ENCODE results near the gene MRPS18A. TPM values are rescaled to one million over a fixed set of nuclear protein-coding genes. Genes with fewer than 3 reads are reported as not detected.

Gene MRPS18A
- total and polyA plus RNA-seq, 2 experiments from 2014 or later = 33.7 to 39.2 TPM

GRCh38 chr6:43671011-43671800, 16.4 kb downstream of the MRPS18A start:
- Histone ChIP-seq H3K4me2 (ENCODE audit: unreplicated experiment) (no peak overlapping the region), H3K9me2 (ENCODE audit: insufficient read depth) (no peaks in the 10 kb centered on the region), H2AFZ (no peak overlapping the region), H3K9ac (no peak overlapping the region), H3F3A (ENCODE audit: insufficient read depth) (peaks cover 18% of the 10 kb centered on the region; the same call in 1 of the 2 replicates), H4K20me1 (ENCODE audit: insufficient read depth) (no peaks in the 10 kb centered on the region), H3K4me3 (no peak overlapping the region), H3K9me3 (ENCODE audit: low read depth) (no peaks in the 10 kb centered on the region), H3K4me1 (ENCODE audit: insufficient read depth) (peaks cover 24% of the 10 kb centered on the region), H3K36me3 (ENCODE audit: low read depth) (0 out of 2 replicates have a peak, but pooled peaks cover 2% of the 10 kb centered on the region), H3K27ac (no peak overlapping the region), H3K27me3 (replicated peaks; ENCODE audit: insufficient read depth) (no peaks in the 10 kb centered on the region), H3K79me2 (ENCODE audit: insufficient read depth) (no peaks in the 10 kb centered on the region)
- WGBS, 2 experiments (ENCODE audit: low coverage in 1 of 2, low lambda C conversion rate in 2 of 2, missing lambda C conversion rate in 2 of 2) = 94% methylated on average over 8 of the region's 8 CpGs
- in situ Hi-C loops (cut with MboI) = loop anchor here (25.0 kb wide), 1 partner anchor 416 kb away; no protein-coding TSS in a partner anchor
- no peak for DNase-seq
- TF ChIP-seq EZH2phosphoT487 (IDR thresholded peaks at IDR 0.05; ENCODE audit: insufficient read depth, low read depth) = no peak
- no peak for TF ChIP-seq EZH2 (IDR thresholded peaks at IDR 0.05; ENCODE audit: insufficient read depth, poor library complexity, severe bottlenecking)

GRCh38 chr6:43670623-43670986, 17.0 kb downstream of the MRPS18A start:
- no peaks in the 10 kb centered on the region for H3K36me3 ChIP-seq (ENCODE audit: low read depth)
- H3K4me1 ChIP-seq (ENCODE audit: insufficient read depth) = peaks cover 24% of the 10 kb centered on the region
- no peak overlapping the region for H2AFZ ChIP-seq
- no peaks in the 10 kb centered on the region for H3K79me2 ChIP-seq (ENCODE audit: insufficient read depth)
- H3K9me2 ChIP-seq (ENCODE audit: insufficient read depth) = no peaks in the 10 kb centered on the region
- TF ChIP-seq EZH2 (IDR thresholded peaks at IDR 0.05; ENCODE audit: insufficient read depth, poor library complexity, severe bottlenecking) = no peak
- TF ChIP-seq EZH2phosphoT487 (IDR thresholded peaks at IDR 0.05; ENCODE audit: insufficient read depth, low read depth) = no peak
- in situ Hi-C loops (cut with MboI) = loop anchor here (25.0 kb wide), 1 partner anchor 417 kb away; no protein-coding TSS in a partner anchor
- H3K4me3 ChIP-seq = no peak overlapping the region
- no peak overlapping the region for H3K27ac ChIP-seq
- peaks cover 18% of the 10 kb centered on the region; the same call in 1 of the 2 replicates for H3F3A ChIP-seq (ENCODE audit: insufficient read depth)
- no peak for DNase-seq
- 98 to 100% methylated on average over 6 of the region's 6 CpGs for WGBS, 2 experiments (ENCODE audit: low coverage in 1 of 2, low lambda C conversion rate in 2 of 2, missing lambda C conversion rate in 2 of 2)
- H3K4me2 ChIP-seq (ENCODE audit: unreplicated experiment) = no peak overlapping the region
- H3K9ac ChIP-seq = no peak overlapping the region
- H4K20me1 ChIP-seq (ENCODE audit: insufficient read depth) = no peaks in the 10 kb centered on the region
- no peaks in the 10 kb centered on the region for H3K27me3 ChIP-seq (replicated peaks; ENCODE audit: insufficient read depth)
- H3K9me3 ChIP-seq (ENCODE audit: low read depth) = no peaks in the 10 kb centered on the region

GRCh38 chr6:43669922-43670622, 17.5 kb downstream of the MRPS18A start:
- in situ Hi-C loops (cut with MboI) = loop anchor here (25.0 kb wide), 1 partner anchor 417 kb away; no protein-coding TSS in a partner anchor

More at GRCh38 chr6:43669922-43670622, 17.5 kb downstream of the MRPS18A start:
- TF ChIP-seq EZH2 (IDR thresholded peaks at IDR 0.05; ENCODE audit: insufficient read depth, poor library complexity, severe bottlenecking) = no peak
- no peak for TF ChIP-seq EZH2phosphoT487 (IDR thresholded peaks at IDR 0.05; ENCODE audit: insufficient read depth, low read depth)
- no peak for DNase-seq
- no peaks in the 10 kb centered on the region for H3K27me3 ChIP-seq (replicated peaks; ENCODE audit: insufficient read depth)
- H3K4me1 ChIP-seq (ENCODE audit: insufficient read depth) = peaks cover 28% of the 10 kb centered on the region
- no peaks in the 10 kb centered on the region for H3K79me2 ChIP-seq (ENCODE audit: insufficient read depth)
- H3K4me3 ChIP-seq = no peak overlapping the region
- H3K9me3 ChIP-seq (ENCODE audit: low read depth) = no peaks in the 10 kb centered on the region
- H3F3A ChIP-seq (ENCODE audit: insufficient read depth) = peaks cover 18% of the 10 kb centered on the region; the same call in 1 of the 2 replicates
- H3K9ac ChIP-seq = peak overlapping the region; percentile 32; the same call in 1 of the 2 replicates
- no peak overlapping the region for H3K4me2 ChIP-seq (ENCODE audit: unreplicated experiment)
- no peaks in the 10 kb centered on the region for H4K20me1 ChIP-seq (ENCODE audit: insufficient read depth)
- H3K27ac ChIP-seq = peak overlapping the region; percentile 45
- H3K36me3 ChIP-seq (ENCODE audit: low read depth) = no peaks in the 10 kb centered on the region
- H2AFZ ChIP-seq = no peak overlapping the region
- 84 to 86% methylated on average over 5 to 6 of the region's 6 CpGs for WGBS, 2 experiments (ENCODE audit: low coverage in 1 of 2, low lambda C conversion rate in 2 of 2, missing lambda C conversion rate in 2 of 2)
- H3K9me2 ChIP-seq (ENCODE audit: insufficient read depth) = no peaks in the 10 kb centered on the region

Measured in GM23248 (cell line).